ENCODE measurements around the gene C20orf173. TPM values are rescaled to one million over a fixed set of nuclear protein-coding genes. Genes with fewer than 3 reads are reported as not detected.

C20orf173 gene
- total and polyA plus RNA-seq, 5 donors from 2014 or later, result not detected

Other genes with a start within 250 kb of the C20orf173 start
- gene EIF6, start 244.9 kb downstream of the C20orf173 start, total RNA-seq, result 52.2 TPM
- gene EIF6, start 244.9 kb downstream of the C20orf173 start, polyA plus RNA-seq, result 100 to 1,000 TPM; 170 to 203 (median 185) TPM
- gene FAM83C, start 237.2 kb downstream of the C20orf173 start, total RNA-seq, result not detected
- not detected for gene FAM83C, start 237.2 kb downstream of the C20orf173 start, polyA plus RNA-seq
- 28.3 TPM for gene UQCC1, start 117.7 kb downstream of the C20orf173 start, total RNA-seq
- gene UQCC1, start 117.7 kb downstream of the C20orf173 start, polyA plus RNA-seq, result 10 to 100 TPM; 11.7 to 22.0 (median 18.0) TPM
- gene GDF5, start 91.4 kb downstream of the C20orf173 start, total RNA-seq, result not detected
- gene GDF5, start 91.4 kb downstream of the C20orf173 start, polyA plus RNA-seq, result not detected
- gene CEP250, start 74.1 kb downstream of the C20orf173 start, total RNA-seq, result 64.1 TPM
- gene CEP250, start 74.1 kb downstream of the C20orf173 start, polyA plus RNA-seq, result 1 to 10 TPM; 4.7 to 5.3 (median 4.9) TPM
- gene ERGIC3, start 12.4 kb upstream of the C20orf173 start, total RNA-seq, result 132 TPM
- gene ERGIC3, start 12.4 kb upstream of the C20orf173 start, polyA plus RNA-seq, result 100 to 1,000 TPM; 121 to 138 (median 131) TPM
- gene SPAG4, start 86.2 kb upstream of the C20orf173 start, total RNA-seq, result 21.8 TPM
- 1 to 10 TPM in 1 of 4 donors, under 1 TPM in 3; 0.11 to 1.2 (median 0.34) TPM for gene SPAG4, start 86.2 kb upstream of the C20orf173 start, polyA plus RNA-seq
- 246 TPM for gene CPNE1, start 135.2 kb upstream of the C20orf173 start, total RNA-seq
- 100 to 1,000 TPM; 175 to 398 (median 338) TPM for gene CPNE1, start 135.2 kb upstream of the C20orf173 start, polyA plus RNA-seq
- gene RBM12, start 135.2 kb upstream of the C20orf173 start, total RNA-seq, result 128 TPM
- 10 to 100 TPM; 46.6 to 58.0 (median 53.3) TPM for gene RBM12, start 135.2 kb upstream of the C20orf173 start, polyA plus RNA-seq
- 21.2 TPM for gene NFS1, start 169.7 kb upstream of the C20orf173 start, total RNA-seq
- 10 to 100 TPM; 22.3 to 32.6 (median 25.4) TPM for gene NFS1, start 169.7 kb upstream of the C20orf173 start, polyA plus RNA-seq
- 48.8 TPM for gene ROMO1, start 169.8 kb upstream of the C20orf173 start, total RNA-seq
- gene ROMO1, start 169.8 kb upstream of the C20orf173 start, polyA plus RNA-seq, result 100 to 1,000 TPM; 295 to 378 (median 363) TPM
- 1,180 TPM for gene RBM39, start 212.6 kb upstream of the C20orf173 start, total RNA-seq
- 100 to 1,000 TPM; 112 to 144 (median 117) TPM for gene RBM39, start 212.6 kb upstream of the C20orf173 start, polyA plus RNA-seq
- gene PHF20, start 242.4 kb upstream of the C20orf173 start, total RNA-seq, result 159 TPM
- gene PHF20, start 242.4 kb upstream of the C20orf173 start, polyA plus RNA-seq, result 100 to 1,000 TPM in 2 of 4 donors, 10 to 100 TPM in 2; 87.3 to 126 (median 100) TPM

Measured in CD4-positive, CD25-positive, alpha-beta regulatory T cell (primary cell).